Activated naive CD4-positive, alpha-beta T cell treated with anti-CD3 and anti-CD28 coated beads, Interleukin-2, amount 10 ng/mL, durations not matched to agents 5 hours and 36 hours (primary cell): ENCODE results near the gene C12orf43. TPM values are rescaled to one million over a fixed set of nuclear protein-coding genes. Genes with fewer than 3 reads are reported as not detected.

Experiments used
- total RNA-seq, 2 experiments: library from RNA; stranded (reverse); gene quantifications; one replicate each; pipeline ENCODE4 v1.2.3, GENCODE V29; 2021

C12orf43 gene
- total RNA-seq = 10 to 100 TPM; 15.2 to 16.7 TPM

DNA sequence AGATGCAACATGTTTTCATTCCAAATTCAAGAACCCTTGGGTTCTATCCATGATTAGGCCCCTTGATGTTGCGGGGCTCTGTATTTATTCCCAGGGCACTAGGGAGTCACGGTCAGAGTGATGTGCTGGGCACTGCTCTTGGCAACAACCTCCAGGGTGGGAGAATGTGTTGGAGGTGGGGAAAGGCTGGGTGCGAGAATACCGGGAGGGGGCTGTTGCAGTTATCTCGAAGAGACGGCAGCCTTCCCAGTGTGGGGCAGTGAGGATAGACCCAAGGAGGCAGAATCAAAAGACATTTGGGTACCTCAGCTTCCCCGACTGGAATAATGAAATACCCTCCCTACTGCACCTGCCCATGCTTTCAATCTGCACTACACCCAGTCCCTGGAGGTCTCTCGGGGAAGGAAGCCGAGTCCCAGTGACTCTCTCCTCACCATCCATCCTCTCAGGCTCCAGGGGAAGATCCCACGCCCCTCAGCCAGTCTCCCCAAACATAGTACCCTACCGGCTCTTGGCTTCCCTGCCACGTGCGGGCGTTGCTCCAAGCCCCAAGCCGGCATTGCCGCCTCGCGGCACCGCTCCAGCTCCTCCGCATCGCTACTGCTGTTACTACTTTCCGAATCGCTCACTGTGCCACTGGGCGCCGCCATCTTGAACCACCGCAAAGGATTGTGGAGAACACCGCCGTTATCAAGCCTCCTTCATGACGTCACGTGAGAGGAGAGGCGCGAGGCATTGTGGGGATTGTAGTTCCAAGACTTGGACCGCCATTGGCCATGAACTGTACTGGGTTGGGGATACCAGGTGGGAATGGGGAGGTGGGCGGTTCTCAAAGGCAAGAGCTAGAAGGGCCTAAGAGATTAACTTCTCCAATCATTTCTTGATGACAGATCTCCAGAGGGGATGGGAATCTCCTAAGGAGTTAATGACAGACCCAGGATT is at the start of gene C12orf43:
C12orf43 (minus strand) TSS at position 663 of the 942 bp plus-strand sequence; CDS start at position 650, 13 bp downstream.

DNA sequence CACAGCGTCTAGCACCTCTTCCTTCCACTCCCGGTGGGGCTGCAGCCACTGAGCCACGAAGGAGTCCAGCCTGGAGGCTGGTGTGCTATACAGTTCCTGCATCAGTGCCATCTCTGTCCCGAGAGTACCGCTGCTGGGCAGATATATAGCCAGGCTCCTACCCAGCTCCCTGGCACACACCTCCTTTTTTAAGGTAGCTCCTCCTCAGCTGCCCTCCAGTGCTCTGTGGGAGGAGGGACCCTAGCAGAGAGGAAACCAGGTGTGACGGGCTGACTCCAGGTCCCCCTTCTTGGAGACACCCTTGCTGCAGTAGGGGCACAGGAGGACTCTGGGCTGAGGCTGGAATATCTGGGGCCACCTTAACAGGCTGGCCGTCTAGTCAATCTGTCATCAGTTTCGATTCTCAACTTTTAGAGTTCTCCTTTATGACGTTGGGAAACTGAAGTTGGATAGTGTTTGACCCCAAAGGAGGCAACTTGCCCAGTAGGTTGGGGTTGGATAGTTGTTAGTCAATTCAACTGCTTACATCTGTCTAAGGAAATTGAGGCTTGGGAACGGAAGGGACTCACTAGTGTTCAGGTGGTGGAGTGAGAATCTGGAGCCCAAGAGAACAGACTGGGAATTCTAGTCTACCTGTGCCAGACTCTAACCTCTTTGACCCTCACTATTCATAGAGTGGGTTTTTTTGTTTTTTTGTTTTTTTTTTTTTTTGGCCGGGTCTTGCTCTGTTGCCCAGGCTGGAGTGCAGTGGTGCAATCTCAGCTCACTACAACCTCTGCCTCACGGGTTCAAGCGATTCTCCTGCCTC is 22.8 kb upstream of the C12orf43 start, which contains the start of gene OASL:
OASL (minus strand) TSS at position 386 of the 808 bp plus-strand sequence; CDS start at position 111, 275 bp downstream.

GRCh38 chr12:120978296-120979219 is 37.7 kb downstream of the C12orf43 start, which contains the start of gene HNF1A:
TSS of gene HNF1A (plus strand) at chr12:120978543. CDS start at chr12:120978769, 226 bp downstream.

Other genes starting within 250 kb of the C12orf43 start
- 10 to 100 TPM; 29.3 to 32.8 TPM for gene SPPL3, start 112.1 kb downstream of the C12orf43 start, total RNA-seq
- gene HNF1A, start 37.9 kb downstream of the C12orf43 start, total RNA-seq = not detected
- 1 to 10 TPM; 7.3 to 7.7 TPM for gene OASL, start 22.8 kb upstream of the C12orf43 start, total RNA-seq
- gene P2RX7, start 116.4 kb upstream of the C12orf43 start, total RNA-seq = 10 to 100 TPM; 50.0 to 52.1 TPM
- gene P2RX4, start 193.6 kb upstream of the C12orf43 start, total RNA-seq = 10 to 100 TPM; 65.0 to 72.8 TPM